Measurements from ENCODE around the gene DEF6. TPM values are rescaled to one million over a fixed set of nuclear protein-coding genes. Genes with fewer than 3 reads are reported as not detected.

DEF6 gene
- total RNA-seq, 1 experiment from 2014 or later = 37.3 TPM

- intact Hi-C loops (cut with micrococcal nuclease) = no loop called here
- H3K4me2 ChIP-seq (ENCODE audit: low read length) = no peak overlapping the region
- H4K20me1 ChIP-seq (ENCODE audit: low read length) = no peaks in the 10 kb centered on the region
- TF ChIP-seq EZH2 (IDR thresholded peaks at IDR 0.05; ENCODE audit: low read length, unreplicated experiment) = no peak
- no peak for TF ChIP-seq CTCF (conservative IDR thresholded peaks at IDR 0.05; ENCODE audit: low read depth, low read length)
- no peak for TF ChIP-seq EZH2phosphoT487 (IDR thresholded peaks at IDR 0.05; ENCODE audit: borderline replicate concordance, low read length)
- H3K4me1 ChIP-seq (ENCODE audit: insufficient read depth, low read length) = peaks cover 5% of the 10 kb centered on the region
- H3K79me2 ChIP-seq (ENCODE audit: low read length) = no peaks in the 10 kb centered on the region
- H3K9me2 ChIP-seq (replicated peaks; ENCODE audit: low read length) = no peaks in the 10 kb centered on the region
- H3F3A ChIP-seq (ENCODE audit: low read length, unreplicated experiment) = no peaks in the 10 kb centered on the region
- POLR2A ChIA-PET (ENCODE audit: unreplicated experiment) = no interaction called here
- no peaks in the 10 kb centered on the region for H3K9me3 ChIP-seq (ENCODE audit: low read length)
- H3K9ac ChIP-seq (ENCODE audit: low read length) = no peak overlapping the region
- CTCF ChIA-PET = no interaction called here
- no peak for ATAC-seq
- BruUV-seq (replicated peaks) = no TSS peak
- no peaks in the 10 kb centered on the region for H3K27me3 ChIP-seq (ENCODE audit: low read length)
- H3K36me3 ChIP-seq (ENCODE audit: low read depth, low read length) = peaks cover 6% of the 10 kb centered on the region; the same call in 1 of the 2 replicates
- no peak overlapping the region for H3K4me3 ChIP-seq (ENCODE audit: low read length)
- H2AFZ ChIP-seq (ENCODE audit: low read length) = no peak overlapping the region
- no peak overlapping the region for H3K27ac ChIP-seq (ENCODE audit: low read length)
- no peak for DNase-seq
These were observed 5.1 kb upstream of the DEF6 start for GRCh38 chr6:35292494-35292893.

GRCh38 chr6:35293681-35294080 is 3.9 kb upstream of the DEF6 start:
- H3K36me3 ChIP-seq (ENCODE audit: low read depth, low read length) = no peaks in the 10 kb centered on the region; the same call in 1 of the 2 replicates
- no peak overlapping the region for H3K4me2 ChIP-seq (ENCODE audit: low read length)
- ATAC-seq (no peak), DNase-seq (no peak)
- H3K9me3 ChIP-seq (ENCODE audit: low read length) = no peaks in the 10 kb centered on the region
- no peak overlapping the region for H3K9ac ChIP-seq (ENCODE audit: low read length)
- no peak overlapping the region for H3K27ac ChIP-seq (ENCODE audit: low read length)
- no peak for TF ChIP-seq EZH2 (IDR thresholded peaks at IDR 0.05; ENCODE audit: low read length, unreplicated experiment)
- TF ChIP-seq EZH2phosphoT487 (IDR thresholded peaks at IDR 0.05; ENCODE audit: borderline replicate concordance, low read length) = no peak
- TF ChIP-seq CTCF (conservative IDR thresholded peaks at IDR 0.05; ENCODE audit: low read depth, low read length) = no peak
- H3K9me2 ChIP-seq (replicated peaks; ENCODE audit: low read length) = no peaks in the 10 kb centered on the region
- H3K4me1 ChIP-seq (ENCODE audit: insufficient read depth, low read length) = peaks cover 15% of the 10 kb centered on the region
- H3K27me3 ChIP-seq (ENCODE audit: low read length) = no peaks in the 10 kb centered on the region
- no peaks in the 10 kb centered on the region for H4K20me1 ChIP-seq (ENCODE audit: low read length)
- CTCF ChIA-PET = interaction anchor here (0.6 kb wide), 3 partner anchors 55 to 586 kb away, joined by 3 to 5 read pairs (median 3); no protein-coding TSS in a partner anchor
- POLR2A ChIA-PET (ENCODE audit: unreplicated experiment) = no interaction called here
- intact Hi-C loops (cut with micrococcal nuclease) = no loop called here
- H3F3A ChIP-seq (ENCODE audit: low read length, unreplicated experiment) = no peaks in the 10 kb centered on the region
- H3K79me2 ChIP-seq (ENCODE audit: low read length) = peaks cover 9% of the 10 kb centered on the region
- no peak overlapping the region for H2AFZ ChIP-seq (ENCODE audit: low read length)
- no peak overlapping the region for H3K4me3 ChIP-seq (ENCODE audit: low read length)
- BruUV-seq (replicated peaks) = no TSS peak

GRCh38 chr6:35294308-35294945 is 3.2 kb upstream of the DEF6 start:
- intact Hi-C loops (cut with micrococcal nuclease) = no loop called here
- H4K20me1 ChIP-seq (ENCODE audit: low read length) = no peaks in the 10 kb centered on the region
- no peaks in the 10 kb centered on the region for H3K9me2 ChIP-seq (replicated peaks; ENCODE audit: low read length)
- H3K4me2 ChIP-seq (ENCODE audit: low read length) = no peak overlapping the region
- no peak overlapping the region for H3K27ac ChIP-seq (ENCODE audit: low read length)
- BruUV-seq (replicated peaks) = no TSS peak
- peak; percentile 50 for ATAC-seq
- no peak overlapping the region for H3K4me3 ChIP-seq (ENCODE audit: low read length)
- H3K27me3 ChIP-seq (ENCODE audit: low read length) = no peaks in the 10 kb centered on the region
- peaks cover 18% of the 10 kb centered on the region for H3K4me1 ChIP-seq (ENCODE audit: insufficient read depth, low read length)
- CTCF ChIA-PET = interaction anchor here (0.6 kb wide), 1 partner anchor 587 kb away, joined by 3 read pairs; no protein-coding TSS in a partner anchor
- H3K9ac ChIP-seq (ENCODE audit: low read length) = no peak overlapping the region
- H2AFZ ChIP-seq (ENCODE audit: low read length) = no peak overlapping the region
- peaks cover 16% of the 10 kb centered on the region for H3K79me2 ChIP-seq (ENCODE audit: low read length)
- no peaks in the 10 kb centered on the region for H3F3A ChIP-seq (ENCODE audit: low read length, unreplicated experiment)
- DNase-seq = peak; percentile 76
- TF ChIP-seq EZH2 (IDR thresholded peaks at IDR 0.05; ENCODE audit: low read length, unreplicated experiment) (no peak), CTCF (conservative IDR thresholded peaks at IDR 0.05; ENCODE audit: low read depth, low read length) (peak; percentile 89)
- H3K9me3 ChIP-seq (ENCODE audit: low read length) = no peaks in the 10 kb centered on the region
- H3K36me3 ChIP-seq (ENCODE audit: low read depth, low read length) = no peaks in the 10 kb centered on the region; the same call in 1 of the 2 replicates
- POLR2A ChIA-PET (ENCODE audit: unreplicated experiment) = no interaction called here

All from PC-3 (cell line).